Measurements from ENCODE around the gene STK32C.

STK32C gene

DNA sequence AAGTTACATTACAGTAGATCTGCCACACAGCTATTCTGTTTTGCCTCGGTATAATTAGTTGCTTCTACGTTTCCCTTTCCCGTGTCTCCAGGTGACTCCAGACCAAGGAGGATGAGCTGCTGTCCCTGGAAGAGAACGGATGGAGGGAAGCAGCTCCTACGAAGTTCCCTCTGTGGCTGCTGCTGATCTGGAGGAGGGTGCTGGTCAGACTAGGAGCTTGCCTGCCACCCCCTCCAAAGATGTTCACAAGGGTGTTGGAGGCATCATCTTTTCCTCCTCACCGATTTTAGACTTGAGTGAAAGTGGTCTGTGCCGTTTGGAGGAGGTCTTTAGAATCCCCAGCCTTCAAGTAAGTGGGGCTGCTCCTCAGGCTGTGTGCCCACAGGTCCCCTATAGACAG is 25.6 kb upstream of the STK32C start:
- TF ChIP-seq, protein P1, sequence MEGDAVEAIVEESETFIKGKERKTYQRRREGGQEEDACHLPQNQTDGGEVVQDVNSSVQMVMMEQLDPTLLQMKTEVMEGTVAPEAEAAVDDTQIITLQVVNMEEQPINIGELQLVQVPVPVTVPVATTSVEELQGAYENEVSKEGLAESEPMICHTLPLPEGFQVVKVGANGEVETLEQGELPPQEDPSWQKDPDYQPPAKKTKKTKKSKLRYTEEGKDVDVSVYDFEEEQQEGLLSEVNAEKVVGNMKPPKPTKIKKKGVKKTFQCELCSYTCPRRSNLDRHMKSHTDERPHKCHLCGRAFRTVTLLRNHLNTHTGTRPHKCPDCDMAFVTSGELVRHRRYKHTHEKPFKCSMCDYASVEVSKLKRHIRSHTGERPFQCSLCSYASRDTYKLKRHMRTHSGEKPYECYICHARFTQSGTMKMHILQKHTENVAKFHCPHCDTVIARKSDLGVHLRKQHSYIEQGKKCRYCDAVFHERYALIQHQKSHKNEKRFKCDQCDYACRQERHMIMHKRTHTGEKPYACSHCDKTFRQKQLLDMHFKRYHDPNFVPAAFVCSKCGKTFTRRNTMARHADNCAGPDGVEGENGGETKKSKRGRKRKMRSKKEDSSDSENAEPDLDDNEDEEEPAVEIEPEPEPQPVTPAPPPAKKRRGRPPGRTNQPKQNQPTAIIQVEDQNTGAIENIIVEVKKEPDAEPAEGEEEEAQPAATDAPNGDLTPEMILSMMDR (IDR thresholded peaks at IDR 0.05; ENCODE audit: low read length, missing control alignments), result no peak
- no peak for DNase-seq (ENCODE audit: low read depth)
- H3K4me3 ChIP-seq (replicated peaks; ENCODE audit: low read depth, low read length), result no peak overlapping the region

- no peak for DNase-seq (ENCODE audit: low read depth)
These were observed 24.6 kb upstream of the STK32C start for GRCh38 chr10:132332433-132332754.

DNA sequence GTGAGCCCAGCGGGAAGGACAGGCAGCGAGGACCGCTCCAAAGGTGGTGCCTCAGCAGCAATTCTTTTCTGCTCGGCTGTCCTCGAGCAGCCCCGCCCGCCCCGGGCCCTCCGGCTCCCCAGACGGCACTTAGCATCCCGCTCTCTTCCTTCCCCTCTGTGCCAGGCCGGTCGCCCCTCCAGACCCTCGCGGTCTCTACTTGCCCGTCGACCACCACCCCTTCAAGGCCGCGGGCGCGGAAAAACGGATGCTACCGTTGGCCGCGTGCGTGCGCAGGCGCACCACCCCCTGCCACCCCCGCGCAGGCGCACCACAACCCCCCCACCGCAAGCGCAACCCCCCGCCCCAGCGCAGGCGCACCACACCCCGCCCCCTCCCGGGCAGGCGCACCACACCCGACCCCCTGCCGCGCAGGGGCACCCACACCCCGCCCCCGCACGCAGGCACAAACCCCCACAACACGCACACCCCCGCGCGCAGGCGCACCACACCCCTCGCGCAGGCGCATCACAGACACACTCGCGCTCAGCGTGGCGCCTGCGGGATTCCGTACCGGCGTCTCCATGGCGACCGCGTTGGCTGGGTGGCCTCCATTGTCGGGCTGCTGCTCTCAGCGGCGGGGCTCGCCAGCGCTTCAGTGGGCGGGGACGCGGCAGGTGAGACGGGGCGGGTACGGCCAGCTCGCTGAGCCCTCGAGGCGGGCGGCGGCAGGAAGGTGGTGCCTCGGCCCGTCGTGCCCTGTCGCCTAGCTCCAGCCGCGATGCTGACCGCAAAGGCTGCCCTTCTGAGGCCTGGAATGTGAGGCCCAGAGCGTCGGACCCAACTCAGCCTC is 24.1 kb upstream of the STK32C start, which contains the start of gene LRRC27:
LRRC27 (plus strand) TSS at position 593 of the 832 bp plus-strand sequence. CDS start 1,332 bp downstream, outside the sequence.
- peak; percentile 98 for DNase-seq (ENCODE audit: low read depth)
- H3K4me3 ChIP-seq (replicated peaks; ENCODE audit: low read depth, low read length), result peak within 1 kb of the TSS; percentile 80
- TF ChIP-seq, protein P1 (IDR thresholded peaks at IDR 0.05; ENCODE audit: low read length, missing control alignments), result no peak

More at GRCh38 chr10:132332433-132332754, 24.6 kb upstream of the STK32C start:
- H3K4me3 ChIP-seq (replicated peaks; ENCODE audit: low read depth, low read length), result peak overlapping the region; percentile 80
- TF ChIP-seq, protein P1 (IDR thresholded peaks at IDR 0.05; ENCODE audit: low read length, missing control alignments), result no peak

- TF ChIP-seq, protein P1 (IDR thresholded peaks at IDR 0.05; ENCODE audit: low read length, missing control alignments), result no peak
- DNase-seq (ENCODE audit: low read depth), result no peak
- H3K4me3 ChIP-seq (replicated peaks; ENCODE audit: low read depth, low read length), result peak overlapping the region; percentile 79
These were observed 22.7 kb upstream of the STK32C start for GRCh38 chr10:132330486-132330833.

GRCh38 chr10:132329565-132330485 is 22.1 kb upstream of the STK32C start:
- TF ChIP-seq, protein P1 (IDR thresholded peaks at IDR 0.05; ENCODE audit: low read length, missing control alignments), result no peak
- DNase-seq (ENCODE audit: low read depth), result peak; percentile 63
- peak overlapping the region; percentile 79 for H3K4me3 ChIP-seq (replicated peaks; ENCODE audit: low read depth, low read length)

DNA sequence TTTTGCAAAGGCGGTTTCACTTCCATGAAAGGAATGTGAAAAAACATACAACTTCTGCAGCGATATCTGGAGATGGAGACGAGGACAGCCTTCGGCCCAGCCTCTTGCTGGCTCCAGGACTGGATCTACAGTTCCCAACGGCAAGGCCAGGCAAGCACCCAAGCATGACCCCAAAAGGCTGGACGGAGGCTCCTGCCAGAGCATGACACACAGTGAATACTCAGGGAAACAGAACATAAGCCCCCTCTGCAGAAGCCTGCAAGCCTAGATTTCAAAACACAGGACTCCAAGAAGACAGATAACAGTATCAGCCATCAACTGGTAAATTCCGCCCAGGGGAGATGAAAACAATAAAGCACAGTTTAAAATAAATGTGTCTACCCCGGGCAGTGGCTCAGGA is 21.0 kb upstream of the STK32C start:
- TF ChIP-seq, protein P1 (IDR thresholded peaks at IDR 0.05; ENCODE audit: low read length, missing control alignments), result no peak
- DNase-seq (ENCODE audit: low read depth), result peak; percentile 36
- peak overlapping the region; percentile 79 for H3K4me3 ChIP-seq (replicated peaks; ENCODE audit: low read depth, low read length)

All from fibroblast of pulmonary artery (primary cell).